Measurements from ENCODE around the gene INO80C.

The INO80C gene

DNA sequence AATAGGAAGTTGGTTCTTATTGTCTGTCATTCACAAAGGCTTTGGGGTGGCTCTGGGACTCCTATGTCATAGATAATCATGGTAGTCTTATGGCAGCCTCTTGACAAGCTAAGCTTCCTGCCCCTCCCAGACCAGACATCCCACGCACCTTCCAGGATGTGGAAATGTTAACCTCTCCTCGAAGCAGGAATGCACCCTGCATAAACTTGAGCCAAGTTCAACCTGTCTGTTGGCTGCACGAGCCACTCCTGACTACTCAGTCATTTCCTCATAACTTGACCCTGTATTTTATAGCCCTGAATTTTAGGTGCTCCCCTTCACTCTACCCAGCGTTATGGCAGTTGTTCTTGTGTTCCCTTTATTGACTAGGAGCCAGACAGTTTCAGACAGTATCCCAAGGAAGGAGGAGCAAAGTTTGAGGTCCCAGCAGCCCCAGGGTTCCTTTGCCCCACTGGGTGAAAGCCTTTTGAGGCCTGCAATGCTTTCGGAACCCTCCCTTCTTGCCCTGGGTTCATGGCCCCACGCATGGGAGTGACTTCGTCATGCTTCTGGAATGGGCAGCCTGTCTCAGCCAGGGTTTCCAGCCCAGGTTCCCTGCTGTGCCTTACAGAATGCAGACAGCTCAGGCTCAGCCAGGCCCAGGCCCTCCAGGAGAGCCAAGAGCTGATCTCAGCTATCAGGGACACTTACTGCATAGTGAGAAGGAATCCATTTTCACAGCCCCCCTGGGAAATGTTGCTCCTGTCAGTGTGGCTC is 15.6 kb upstream of the INO80C start:
- no peak for DNase-seq (ENCODE audit: low read depth in 4 of 4, low spot score in 1 of 4)

DNA sequence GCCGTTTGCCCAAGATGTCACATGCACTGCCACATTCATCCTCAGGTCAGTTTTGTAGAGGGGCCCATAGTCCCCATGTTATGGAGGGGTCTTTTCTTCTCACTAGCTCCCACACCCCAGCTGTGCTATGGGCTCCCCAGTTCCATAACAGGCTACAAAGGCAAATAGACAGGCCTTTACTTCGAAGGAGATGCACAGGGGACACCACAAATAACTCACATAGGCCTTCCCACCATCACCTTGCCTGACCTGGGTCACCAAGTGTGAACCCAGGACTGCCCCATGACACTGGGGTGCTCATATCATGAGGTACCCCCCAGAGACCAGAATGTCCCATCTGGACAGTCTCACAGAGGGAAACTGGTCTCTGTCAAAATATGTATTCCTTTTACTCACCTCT is 15.0 kb upstream of the INO80C start:
- no peak for DNase-seq (ENCODE audit: low read depth in 4 of 4, low spot score in 1 of 4)

DNA sequence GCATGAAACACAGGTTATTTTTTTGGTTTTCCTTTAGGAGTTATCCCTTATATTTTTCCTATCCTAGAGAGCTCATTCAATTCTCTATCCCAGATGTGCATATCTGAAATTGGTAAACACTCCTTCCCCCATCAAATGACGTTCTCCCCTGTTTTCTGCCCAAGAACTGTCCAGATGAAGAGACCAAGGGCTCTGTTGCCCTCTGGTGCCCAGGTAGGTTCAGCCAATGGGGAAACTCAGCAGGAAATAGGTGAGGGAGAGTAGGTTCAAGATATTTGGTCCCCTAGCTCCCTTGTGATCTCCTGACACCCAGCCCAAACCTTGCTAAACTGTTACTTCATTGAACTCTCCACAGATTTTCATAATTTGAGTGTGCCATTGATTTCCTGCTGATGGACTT is 14.1 kb upstream of the INO80C start:
- DNase-seq (ENCODE audit: low read depth in 4 of 4, low spot score in 1 of 4), result no peak

DNA sequence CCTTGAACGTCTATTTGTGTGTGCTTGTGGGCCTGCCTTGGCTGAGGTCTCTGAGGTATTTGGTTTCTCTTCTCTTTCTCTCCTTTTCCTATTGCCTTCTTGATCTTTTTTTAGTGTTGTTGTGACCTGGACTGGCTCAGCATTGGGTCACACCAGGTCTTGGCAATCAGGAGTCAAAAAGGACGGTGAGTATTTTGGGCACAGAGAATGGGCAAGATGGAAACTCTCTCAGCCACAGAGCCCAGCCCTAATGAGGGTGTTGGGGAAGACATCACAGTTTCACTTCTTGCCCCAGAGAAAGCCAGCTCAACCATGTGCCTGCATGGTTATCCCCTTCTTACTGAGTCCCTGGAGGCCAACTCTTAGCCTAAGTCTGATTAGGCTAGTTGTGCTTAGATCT is 13.7 kb upstream of the INO80C start:
- no peak for DNase-seq (ENCODE audit: low read depth in 4 of 4, low spot score in 1 of 4)

DNA sequence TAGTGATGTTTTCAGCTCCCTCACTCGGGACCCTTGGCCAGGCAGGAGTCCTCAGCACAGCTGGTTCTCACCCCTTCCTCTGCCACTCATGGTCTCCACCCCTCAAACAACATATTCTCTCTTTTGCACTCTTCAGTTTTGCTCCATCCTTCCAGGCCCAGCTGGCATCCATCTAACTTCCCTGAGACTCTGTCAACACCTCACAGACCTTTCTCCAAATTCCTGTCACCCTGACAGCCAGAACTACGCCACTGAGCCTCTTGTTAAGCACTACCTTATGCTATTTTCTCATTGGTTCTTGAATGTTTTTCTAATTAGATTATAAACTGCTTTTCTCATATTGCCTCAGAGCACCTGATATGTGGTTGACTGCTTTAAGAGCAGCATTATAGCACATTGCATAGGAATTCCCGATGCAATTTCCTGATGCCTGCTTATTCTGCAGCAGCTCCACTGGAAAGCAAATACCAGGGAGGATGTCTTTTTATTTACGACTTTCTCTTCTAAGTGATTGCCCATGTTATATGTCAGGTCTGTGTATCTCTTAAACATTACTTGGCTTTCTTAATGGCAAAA is 12.4 kb upstream of the INO80C start:
- no peak for DNase-seq (ENCODE audit: low read depth in 4 of 4, low spot score in 1 of 4)

DNA sequence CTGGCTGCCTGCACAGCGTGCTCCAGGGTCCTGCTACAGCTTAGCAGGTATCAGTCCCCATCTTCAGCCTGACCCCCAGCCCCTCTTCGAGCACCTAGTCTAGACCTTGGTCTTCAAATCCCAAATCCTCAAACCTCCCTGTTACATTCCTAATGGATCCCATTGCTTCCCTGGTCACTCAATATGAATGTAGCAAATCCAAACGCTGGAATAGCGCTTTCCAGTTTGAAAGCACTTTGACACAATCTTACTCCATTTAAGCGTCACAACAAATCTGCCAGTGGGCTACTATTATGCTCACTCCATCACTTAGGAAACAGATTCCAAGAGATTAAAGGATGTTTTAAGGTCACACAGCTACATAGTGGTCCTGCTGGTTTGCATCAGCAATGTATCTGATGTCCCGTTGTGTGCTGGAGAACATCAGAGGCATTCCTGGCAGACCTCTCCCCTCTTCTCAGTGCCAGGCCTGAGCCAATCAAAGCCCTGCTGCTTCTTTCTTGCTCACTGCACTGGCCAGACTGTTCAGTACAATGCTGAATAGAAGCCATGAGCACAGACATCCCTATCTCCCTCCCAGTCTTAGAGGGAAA is 11.1 kb upstream of the INO80C start:
- DNase-seq (ENCODE audit: low read depth in 4 of 4, low spot score in 1 of 4), result no peak

DNA sequence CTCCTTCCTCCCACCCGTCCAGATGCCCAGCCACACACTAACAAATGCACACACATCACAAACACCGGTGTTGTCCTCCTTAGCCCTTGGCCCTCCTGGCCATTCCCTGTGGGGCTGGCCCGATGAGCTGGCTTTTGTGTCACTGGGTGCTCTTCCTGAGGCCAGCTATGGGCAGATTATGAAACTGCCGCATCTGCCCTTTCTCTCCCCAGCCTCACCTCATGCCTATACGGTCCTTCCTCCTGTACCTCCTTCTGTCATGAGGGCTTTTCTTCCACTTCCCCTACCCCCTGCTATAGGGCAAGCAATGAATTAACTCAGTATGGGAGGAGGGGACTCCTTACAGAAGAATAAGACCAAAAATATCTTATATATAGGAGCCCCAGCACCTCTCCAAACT is 10.3 kb upstream of the INO80C start:
- DNase-seq (ENCODE audit: low read depth in 4 of 4, low spot score in 1 of 4), result no peak

DNA sequence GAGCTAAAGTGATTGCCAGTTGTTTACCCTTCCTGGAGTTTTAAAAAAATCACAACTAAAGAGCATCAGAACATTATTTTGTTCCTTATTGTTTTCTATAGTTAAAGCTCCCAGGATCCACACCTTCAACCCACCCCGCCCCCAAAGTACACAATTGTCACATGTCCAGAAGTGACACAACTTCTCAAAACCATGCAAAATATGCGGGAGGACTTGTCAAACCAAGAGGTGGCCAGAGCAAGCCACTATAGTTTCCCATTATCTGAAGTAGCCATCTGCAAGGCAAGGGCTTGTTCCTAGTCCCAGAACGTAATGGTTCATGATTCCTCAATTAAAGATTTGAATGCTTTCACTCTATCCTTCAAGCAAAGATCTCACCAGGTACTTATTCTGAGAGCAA is 9.9 kb upstream of the INO80C start:
- no peak for DNase-seq (ENCODE audit: low read depth in 4 of 4, low spot score in 1 of 4)

DNA sequence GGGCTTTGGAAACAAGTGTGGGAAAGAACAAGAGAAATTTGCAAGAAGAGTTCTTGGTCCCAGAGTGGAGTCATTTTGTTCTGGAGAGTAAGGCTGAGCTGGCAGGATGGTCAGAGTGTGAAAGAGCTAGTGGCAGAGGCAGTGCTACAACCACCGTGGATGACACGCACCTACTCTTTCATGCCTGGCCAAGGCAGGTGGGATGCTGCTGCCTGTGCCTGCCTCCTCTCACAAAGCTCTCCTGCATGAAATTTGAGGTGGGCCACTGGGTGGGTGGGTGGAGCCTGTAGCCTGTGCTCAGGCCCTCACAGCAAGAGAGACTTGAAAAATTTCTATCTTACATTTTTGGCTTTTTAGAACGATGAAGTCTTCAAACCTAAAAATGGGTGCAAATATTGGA is 9.4 kb upstream of the INO80C start:
- DNase-seq (ENCODE audit: low read depth in 4 of 4, low spot score in 1 of 4), result no peak

DNA sequence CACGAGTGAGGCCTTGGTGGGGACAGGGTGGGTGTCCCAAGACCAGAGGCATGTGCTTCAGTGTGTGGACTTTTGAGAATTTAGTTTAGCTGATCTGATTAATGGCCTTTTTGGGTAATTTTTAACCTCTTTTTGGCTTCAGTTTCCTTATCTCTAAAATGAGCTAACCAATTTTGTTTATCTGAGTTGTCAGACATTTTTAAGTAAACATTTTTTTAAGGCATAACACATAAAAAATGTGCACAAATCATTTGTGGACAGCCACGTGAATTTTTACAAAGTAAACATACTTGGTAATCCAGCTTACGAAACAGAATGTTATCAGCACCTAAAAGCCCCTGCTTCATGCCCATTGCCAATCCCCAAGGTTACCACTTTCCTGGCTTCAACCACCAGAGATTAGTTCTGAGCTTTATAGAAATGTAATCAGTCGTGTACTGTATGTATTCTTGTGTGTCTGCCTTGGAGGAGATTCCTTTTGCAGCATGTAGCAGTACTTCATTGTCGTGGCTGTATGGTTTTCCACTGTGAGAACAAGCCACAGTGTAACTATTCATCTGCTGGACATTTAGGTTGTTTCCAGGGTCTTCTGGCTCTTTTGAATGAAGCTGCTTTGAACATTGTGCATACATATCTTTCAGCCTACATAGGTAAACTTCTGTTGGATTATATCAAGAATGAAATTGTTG is 8.4 kb upstream of the INO80C start:
- no peak for DNase-seq (ENCODE audit: low read depth in 4 of 4, low spot score in 1 of 4)

DNA sequence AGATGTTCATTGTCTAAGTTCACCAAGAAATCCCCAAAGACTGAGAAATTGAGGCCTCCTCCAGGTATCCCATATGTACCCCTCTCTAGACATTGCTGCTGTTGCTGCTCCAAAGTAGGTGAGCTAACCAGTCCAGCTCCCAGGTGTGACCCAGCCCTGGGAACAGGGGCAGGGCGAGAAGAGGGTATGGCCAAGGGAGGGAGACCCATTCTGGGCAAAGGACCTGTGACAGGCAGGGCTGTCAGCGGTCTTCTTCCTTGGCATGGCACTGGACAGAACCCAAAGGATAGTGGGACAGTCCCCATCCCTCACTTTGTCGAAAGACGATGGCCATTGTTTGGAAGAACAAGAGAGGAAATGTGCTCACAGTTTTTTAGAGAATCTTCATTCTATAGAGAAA is 7.2 kb upstream of the INO80C start:
- no peak for DNase-seq (ENCODE audit: low read depth in 4 of 4, low spot score in 1 of 4)

DNA sequence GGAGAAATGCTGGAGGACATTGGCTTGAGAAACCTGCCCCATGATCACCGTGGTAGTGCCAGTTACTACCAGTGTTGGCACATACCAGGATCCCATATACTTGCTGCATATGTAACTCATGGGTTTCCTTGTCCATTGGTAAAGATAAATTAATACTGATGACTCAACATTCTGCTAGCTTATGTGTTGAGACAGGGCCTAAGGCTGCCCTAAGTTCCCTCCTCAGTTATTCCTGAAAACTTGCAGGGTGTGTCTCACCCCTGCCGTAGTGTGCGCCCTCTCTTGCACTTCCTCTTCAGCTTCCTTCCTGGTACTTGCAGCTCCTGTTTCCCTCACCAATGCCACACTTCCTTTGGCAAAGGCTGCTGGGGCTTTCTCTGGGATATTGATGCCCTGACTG is 4.3 kb upstream of the INO80C start:
- no peak for DNase-seq (ENCODE audit: low read depth in 4 of 4, low spot score in 1 of 4)

DNA sequence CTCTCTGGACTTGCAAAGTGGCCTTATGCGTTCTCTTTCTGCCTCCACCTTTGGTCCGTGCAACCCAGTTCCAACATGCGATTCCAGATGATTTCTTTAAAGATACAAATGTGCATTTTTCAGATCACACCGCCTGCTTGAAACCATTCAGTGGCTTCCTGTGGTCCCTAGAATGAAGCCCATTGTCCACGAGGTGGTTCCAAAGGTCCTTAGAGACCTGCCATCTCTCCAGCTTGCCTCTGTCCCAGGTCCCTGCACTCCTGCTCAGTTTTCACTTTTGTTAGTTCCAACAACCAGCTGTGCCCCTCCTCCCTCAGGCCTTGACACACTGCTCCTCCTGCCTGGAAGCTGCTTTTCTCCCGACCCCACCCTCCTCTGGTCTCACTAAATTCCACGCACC is 3.6 kb upstream of the INO80C start:
- DNase-seq (ENCODE audit: low read depth in 4 of 4, low spot score in 1 of 4), result no peak

DNA sequence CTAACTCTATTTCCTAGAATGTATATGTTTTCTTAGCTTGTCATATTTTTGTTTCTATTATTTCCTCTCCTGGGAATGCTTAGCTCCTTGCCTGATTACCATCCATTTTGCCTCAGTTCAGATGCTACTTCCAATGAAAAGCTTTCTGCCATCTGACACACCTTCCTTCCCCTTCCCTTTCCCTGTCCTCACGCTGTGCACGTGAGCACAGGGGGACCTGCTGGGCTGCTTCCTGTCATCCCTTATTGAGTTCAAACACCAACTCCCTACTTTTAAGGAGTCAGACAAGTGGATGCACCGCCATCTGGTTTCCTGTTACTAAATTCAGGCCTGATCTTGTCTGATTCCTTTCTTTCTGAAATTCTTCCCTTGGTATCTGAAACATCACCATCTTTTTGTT is 2.4 kb upstream of the INO80C start:
- DNase-seq (ENCODE audit: low read depth in 4 of 4, low spot score in 1 of 4), result no peak

DNA sequence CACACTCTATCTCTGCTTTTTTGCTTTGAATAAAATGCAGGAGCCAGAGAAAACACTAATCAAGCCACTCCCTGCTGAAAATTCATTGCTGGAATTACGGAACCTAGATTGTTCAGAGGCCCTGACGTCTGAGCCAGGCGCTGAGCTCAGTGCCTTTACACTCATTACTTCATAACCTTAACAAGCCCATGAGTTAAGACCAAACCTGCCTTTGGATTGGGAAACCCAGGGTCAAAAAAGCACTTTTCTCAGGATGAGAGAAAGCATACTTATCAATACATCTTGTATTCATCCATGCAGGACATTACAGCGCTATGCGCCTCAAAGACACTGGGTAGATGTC is 762 bp downstream of the INO80C start:
- peak in 1 of 4 experiments; percentile 6 for DNase-seq (ENCODE audit: low read depth in 4 of 4, low spot score in 1 of 4)

DNA sequence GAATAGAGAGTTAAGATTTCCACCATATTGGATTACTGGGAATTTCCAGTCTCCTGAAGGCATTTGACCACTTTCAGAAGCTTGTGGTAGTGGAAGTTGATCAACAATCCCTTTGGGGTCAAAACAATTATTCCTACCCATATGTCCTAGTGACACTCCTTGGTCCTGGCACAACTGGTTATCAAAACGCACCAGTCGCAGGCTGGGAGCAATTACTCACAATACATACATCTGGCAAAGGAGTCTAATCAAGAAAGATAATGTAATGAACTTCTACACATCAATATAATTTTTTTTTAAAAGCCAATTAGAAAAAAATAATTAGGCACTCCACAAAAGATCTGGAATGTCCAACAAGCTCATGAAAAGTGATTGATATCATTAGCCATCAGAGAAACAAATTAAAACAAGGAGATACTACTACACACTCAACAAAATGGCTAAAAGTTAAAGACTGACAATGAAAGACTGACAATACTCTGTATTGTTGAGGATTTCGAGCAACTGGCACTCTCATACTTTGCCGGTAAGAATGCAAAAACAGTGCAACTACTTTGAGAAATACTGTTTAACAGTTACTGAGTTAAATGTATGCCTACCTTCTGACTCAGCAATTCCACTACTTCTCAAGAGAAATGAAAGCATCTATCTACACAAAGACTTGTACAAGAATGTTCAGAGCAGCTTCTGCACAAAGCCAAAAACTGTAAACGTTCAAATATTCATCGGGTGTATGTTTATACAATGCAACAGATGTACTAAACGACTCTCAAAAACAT is 2.0 kb downstream of the INO80C start:
- no peak for DNase-seq (ENCODE audit: low read depth in 4 of 4, low spot score in 1 of 4)

DNA sequence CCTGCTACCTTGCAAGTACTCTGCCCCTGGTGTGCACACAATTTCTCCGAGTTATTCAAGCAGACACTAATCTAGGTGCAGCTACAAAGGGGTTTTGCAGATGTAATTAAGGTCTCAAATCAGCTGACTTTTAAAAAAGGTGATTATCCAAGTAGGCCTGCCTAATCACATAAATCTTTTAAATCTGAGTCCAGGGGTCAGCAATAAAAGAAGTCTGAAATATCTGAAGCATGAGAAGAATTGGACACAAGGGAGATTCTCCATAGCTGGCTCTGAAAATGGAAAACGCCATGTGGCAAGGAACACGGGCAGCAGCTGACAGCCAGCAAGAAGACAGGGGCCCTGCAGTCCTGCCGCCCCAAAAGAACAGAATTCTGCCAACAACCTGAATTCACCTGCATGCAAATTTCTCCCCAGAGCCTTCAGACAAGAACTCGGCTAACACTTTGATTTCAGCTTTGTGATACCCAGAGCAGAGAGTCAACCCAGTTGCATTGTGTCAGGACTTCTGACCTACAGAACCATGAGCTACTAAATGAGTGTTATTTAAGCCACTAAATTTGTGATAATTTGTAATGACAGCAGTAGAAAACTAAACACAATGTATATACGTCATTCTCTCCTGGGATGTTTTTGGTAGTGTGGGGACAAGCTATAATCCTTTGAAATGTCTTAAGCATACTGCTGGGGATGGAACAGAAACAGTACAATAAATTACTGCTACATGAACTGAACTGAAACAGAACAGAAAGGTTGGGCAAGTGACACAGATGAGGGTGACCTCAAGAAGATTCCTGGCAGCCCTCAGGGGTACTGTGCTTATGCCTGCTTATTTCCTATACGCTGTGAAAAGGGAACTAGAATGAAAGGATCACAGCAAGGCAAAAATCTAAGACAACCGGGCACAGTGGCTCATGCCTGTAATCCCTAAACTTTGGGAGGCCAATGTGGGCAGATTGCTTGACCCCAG is 3.2 kb downstream of the INO80C start:
- no peak for DNase-seq (ENCODE audit: low read depth in 4 of 4, low spot score in 1 of 4)

DNA sequence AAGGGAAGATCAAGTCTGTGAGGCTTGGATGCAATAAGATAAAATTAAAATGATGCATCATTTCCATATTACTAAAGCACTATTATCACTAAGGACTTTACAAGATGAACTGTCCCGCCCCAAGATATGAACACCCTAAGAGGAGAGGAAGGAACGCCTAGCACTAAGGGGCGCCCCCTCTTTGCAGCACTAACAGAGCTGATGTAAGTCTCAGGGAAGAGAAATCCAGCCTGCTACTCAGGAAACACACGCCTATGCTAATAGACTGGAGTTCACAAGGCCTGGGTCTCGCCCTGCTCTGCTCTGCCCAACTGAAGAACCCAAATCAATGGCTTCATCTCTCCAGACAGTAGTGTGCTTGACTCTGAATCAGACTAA is 6.1 kb downstream of the INO80C start:
- no peak for DNase-seq (ENCODE audit: low read depth in 4 of 4, low spot score in 1 of 4)

DNA sequence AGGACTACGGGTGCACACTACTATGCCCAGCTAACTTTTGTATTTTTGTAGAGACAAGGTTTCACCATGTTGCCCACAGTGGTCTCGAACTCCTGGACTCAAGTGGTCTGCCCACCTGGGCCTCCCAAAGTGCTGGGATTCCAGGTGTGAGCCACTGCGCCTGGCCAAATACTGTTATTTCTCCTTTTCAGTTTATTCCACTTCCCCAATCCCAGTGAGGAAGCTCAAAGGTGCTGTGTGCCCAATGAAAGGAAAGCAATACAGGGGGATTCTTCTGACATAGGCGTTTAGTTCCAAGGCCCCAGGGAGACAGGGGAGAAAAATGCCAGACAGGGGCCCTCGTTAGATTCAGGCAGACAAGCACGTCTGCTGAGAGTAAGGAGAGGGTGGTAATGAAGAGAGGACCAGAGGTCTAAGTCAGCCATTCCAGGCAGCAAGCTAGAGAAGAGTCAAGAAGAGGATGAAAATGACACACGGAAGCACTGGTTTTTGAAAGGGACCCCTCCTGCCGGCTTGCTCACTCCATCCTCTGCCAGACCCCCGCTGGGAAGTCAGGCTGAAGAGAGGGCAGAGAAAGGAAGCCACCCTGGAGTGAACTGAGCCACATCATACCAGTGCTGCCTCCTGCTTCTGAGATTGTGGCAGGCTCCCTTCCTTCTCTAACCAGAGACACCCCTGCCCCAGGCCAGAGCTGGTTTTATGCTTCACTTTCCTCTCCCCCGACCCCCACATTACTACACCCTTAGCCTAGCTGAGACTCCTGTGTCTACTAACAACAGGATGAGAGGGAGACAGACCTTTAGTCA is 6.7 kb downstream of the INO80C start:
- no peak for DNase-seq (ENCODE audit: low read depth in 4 of 4, low spot score in 1 of 4)

Data from stimulated activated CD4-positive, alpha-beta T cell treated with anti-CD3 and anti-CD28 coated beads, Interleukin-1b, Interleukin-23, amount 100 ng/mL, for 24 hours (primary cell).